IPS-15b (cell line): ENCODE measurements around the gene LMNA.
A peak's percentile ranks its signal among the peaks of the same experiment; 100 is the strongest.

ENCODE experiments used
- H3K27me3 ChIP-seq: one replicate; pipeline ENCODE4 v1.6.1; 2013; ENCODE audit warnings: low read length; ENCODE audit not compliant: control insufficient read depth, insufficient read depth
- H3K36me3 ChIP-seq: one replicate; pipeline ENCODE4 v1.6.1; 2013; ENCODE audit warnings: low read length; ENCODE audit not compliant: control insufficient read depth, insufficient read depth
- H3K4me1 ChIP-seq: one replicate; pipeline ENCODE4 v1.6.1; 2013; ENCODE audit warnings: mild to moderate bottlenecking, low read length; ENCODE audit not compliant: control insufficient read depth, insufficient read depth
- H3K4me3 ChIP-seq: one replicate; pipeline ENCODE4 v1.5.1; 2013; ENCODE audit warnings: low read depth, low read length
- H3K9ac ChIP-seq: one replicate; pipeline ENCODE4 v1.6.1; 2013; ENCODE audit warnings: low read depth, mild to moderate bottlenecking, low read length
- H3K9me3 ChIP-seq: one replicate; pipeline ENCODE4 v1.6.1; 2013; ENCODE audit warnings: mild to moderate bottlenecking, low read length; ENCODE audit not compliant: control insufficient read depth, insufficient read depth

LMNA gene

DNA sequence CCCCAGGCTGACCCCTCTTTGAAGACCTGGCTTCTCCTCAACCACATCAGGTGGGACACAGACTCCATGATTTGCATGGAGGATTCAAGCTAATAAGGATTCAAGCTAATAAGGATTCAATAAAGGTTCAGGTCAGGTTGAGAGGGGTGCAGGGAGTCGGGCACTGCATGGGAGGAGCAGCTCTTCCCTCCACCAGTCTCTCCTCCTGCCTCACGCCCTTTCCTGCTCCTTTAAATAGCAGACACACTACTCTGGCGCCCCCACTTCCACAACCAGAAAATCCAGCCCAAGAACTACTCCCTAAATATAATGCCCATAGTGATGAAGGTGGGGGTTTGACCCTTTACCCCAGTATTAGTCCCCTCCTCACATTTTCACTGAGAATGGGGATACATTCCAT lies 39.3 kb upstream of the LMNA start:
- Histone ChIP-seq H3K4me1 (peaks cover 45% of the 10 kb centered on the region), H3K4me3 (peak overlapping the region; percentile 0), H3K9me3 (no peaks in the 10 kb centered on the region), H3K36me3 (peaks cover 6% of the 10 kb centered on the region), H3K9ac (no peak overlapping the region), H3K27me3 (peaks cover 23% of the 10 kb centered on the region)

- H3K9me3 ChIP-seq, result no peaks in the 10 kb centered on the region
- peaks cover 45% of the 10 kb centered on the region for H3K4me1 ChIP-seq
- H3K27me3 ChIP-seq, result peaks cover 23% of the 10 kb centered on the region
- peak overlapping the region; percentile 61 for H3K4me3 ChIP-seq
- peaks cover 6% of the 10 kb centered on the region for H3K36me3 ChIP-seq
- no peak overlapping the region for H3K9ac ChIP-seq
Measured at GRCh38 chr1:156075775-156076204, 38.7 kb upstream of the LMNA start.

DNA sequence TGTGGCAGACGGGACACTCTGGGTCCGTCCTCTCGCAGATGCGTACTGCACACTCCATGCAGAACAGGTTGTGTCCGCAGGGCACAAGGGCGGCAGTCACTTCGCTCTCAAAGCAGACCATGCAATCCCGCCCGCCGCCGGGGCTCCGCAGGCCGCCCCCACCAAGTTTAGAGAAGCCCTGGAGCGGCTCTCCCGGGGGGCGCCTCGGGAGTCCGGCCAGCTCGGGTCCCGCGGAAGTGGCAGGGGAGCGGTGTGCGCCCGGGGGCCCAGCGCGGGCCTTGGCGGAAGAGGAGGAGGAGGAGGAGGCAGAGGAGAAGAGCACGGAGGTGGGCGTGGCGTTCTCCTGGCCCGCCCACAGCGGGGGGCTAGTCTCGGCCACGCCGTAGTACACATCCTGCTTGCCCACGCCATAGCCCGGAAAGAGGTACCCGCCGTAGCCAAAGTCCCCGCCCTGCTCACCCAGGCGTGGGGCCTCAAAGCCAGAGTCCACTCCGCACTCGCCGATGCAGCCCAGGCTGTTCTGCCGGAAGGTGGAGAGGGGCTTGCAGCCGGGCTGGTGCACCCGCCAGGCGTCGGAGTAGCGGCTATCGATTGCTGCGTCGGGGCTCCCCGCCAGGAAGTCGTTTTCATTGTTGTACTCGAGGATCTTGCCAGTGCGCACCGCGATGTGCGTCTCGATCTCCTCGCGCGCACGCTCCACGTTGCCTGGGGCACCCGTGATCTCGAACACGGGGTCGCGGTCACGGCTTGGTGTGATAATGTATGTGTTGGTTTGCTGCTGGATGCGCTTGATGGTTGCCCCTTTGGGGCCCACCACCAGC lies 37.7 kb upstream of the LMNA start:
- Histone ChIP-seq H3K36me3 (peaks cover 6% of the 10 kb centered on the region), H3K9me3 (no peaks in the 10 kb centered on the region), H3K4me3 (peak overlapping the region; percentile 61), H3K4me1 (peaks cover 43% of the 10 kb centered on the region), H3K27me3 (peaks cover 23% of the 10 kb centered on the region), H3K9ac (no peak overlapping the region)

- H3K36me3 ChIP-seq, result peaks cover 6% of the 10 kb centered on the region
- peak overlapping the region; percentile 61 for H3K4me3 ChIP-seq
- H3K4me1 ChIP-seq, result peaks cover 40% of the 10 kb centered on the region
- peaks cover 23% of the 10 kb centered on the region for H3K27me3 ChIP-seq
- H3K9ac ChIP-seq, result no peak overlapping the region
- no peaks in the 10 kb centered on the region for H3K9me3 ChIP-seq
Measured at GRCh38 chr1:156077430-156077760, 37.1 kb upstream of the LMNA start.

DNA sequence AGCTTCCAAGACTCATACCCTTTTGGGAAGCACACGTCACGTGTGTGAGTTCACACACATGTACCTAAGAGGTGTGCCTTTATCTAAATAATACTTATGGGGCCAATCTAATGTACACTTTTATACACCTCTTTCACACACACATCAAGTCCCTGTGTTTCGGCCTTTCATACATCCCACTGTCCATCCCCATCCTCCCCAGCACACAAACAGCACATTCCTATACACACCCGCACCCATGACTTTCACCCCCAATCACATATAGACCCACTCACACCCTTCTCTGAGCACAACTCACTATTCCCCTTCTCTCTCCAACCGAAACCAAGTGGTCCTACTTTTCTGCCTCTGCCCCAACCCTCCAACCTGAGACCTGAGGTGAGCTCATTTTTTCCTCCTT lies 35.8 kb upstream of the LMNA start:
- Histone ChIP-seq H3K4me1 (peaks cover 30% of the 10 kb centered on the region), H3K36me3 (peaks cover 6% of the 10 kb centered on the region), H3K4me3 (no peak overlapping the region), H3K9me3 (no peaks in the 10 kb centered on the region), H3K27me3 (peaks cover 23% of the 10 kb centered on the region), H3K9ac (no peak overlapping the region)

GRCh38 chr1:156079762-156080161 lies 34.7 kb upstream of the LMNA start:
- peaks cover 6% of the 10 kb centered on the region for H3K36me3 ChIP-seq
- H3K4me1 ChIP-seq, result peaks cover 31% of the 10 kb centered on the region
- H3K9ac ChIP-seq, result no peak overlapping the region
- H3K4me3 ChIP-seq, result peak overlapping the region; percentile 94
- peaks cover 23% of the 10 kb centered on the region for H3K27me3 ChIP-seq
- no peaks in the 10 kb centered on the region for H3K9me3 ChIP-seq

GRCh38 chr1:156080241-156080862 lies 34.2 kb upstream of the LMNA start:
- Histone ChIP-seq H3K9ac (peak overlapping the region; percentile 83), H3K4me3 (peak overlapping the region; percentile 94), H3K27me3 (peaks cover 23% of the 10 kb centered on the region), H3K4me1 (peaks cover 29% of the 10 kb centered on the region), H3K9me3 (no peaks in the 10 kb centered on the region), H3K36me3 (peaks cover 6% of the 10 kb centered on the region)

GRCh38 chr1:156080863-156081179 lies 33.7 kb upstream of the LMNA start:
- Histone ChIP-seq H3K4me3 (peak overlapping the region; percentile 94), H3K9me3 (no peaks in the 10 kb centered on the region), H3K36me3 (peaks cover 6% of the 10 kb centered on the region), H3K9ac (peak overlapping the region; percentile 83), H3K27me3 (peaks cover 23% of the 10 kb centered on the region), H3K4me1 (peaks cover 25% of the 10 kb centered on the region)

DNA sequence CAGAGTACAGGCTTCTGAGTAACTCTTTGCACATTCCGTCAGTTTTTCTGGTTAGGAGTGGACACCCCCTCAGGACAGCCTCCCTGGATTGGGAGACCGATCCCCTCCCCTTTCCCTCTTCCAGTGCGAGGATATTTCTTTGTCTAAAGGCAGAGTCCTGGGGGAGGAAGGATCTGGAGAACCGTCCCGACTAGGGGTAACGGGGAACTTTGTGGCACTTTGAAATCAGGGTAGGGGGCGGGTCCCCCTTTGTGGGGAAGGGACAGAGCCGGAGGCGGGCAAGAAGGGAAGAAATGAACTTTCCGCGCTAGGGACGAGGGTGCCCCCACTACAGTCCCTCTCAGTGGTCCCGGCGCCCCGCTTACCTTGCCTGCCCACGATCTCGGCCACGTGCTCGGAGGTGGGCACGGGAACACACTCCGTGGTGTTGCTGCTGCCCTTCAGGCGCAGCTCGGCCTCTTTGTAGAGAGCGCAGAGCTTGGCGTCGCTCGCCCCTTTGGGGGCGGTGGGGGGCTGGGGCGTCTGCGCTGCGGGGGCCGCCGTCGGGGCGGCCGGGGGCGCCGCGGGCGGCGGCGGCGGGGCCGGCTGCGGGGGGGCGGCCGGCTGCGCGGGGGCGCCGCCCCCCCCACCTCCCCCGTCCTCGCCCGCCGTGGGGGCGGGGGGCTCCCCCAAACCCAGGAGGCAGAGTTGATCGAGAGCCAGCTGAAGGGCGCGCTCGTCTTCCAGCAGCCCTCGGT lies 33.2 kb upstream of the LMNA start:
- peaks cover 23% of the 10 kb centered on the region for H3K27me3 ChIP-seq
- peak overlapping the region; percentile 83 for H3K9ac ChIP-seq
- peak overlapping the region; percentile 94 for H3K4me3 ChIP-seq
- peaks cover 6% of the 10 kb centered on the region for H3K36me3 ChIP-seq
- H3K9me3 ChIP-seq, result no peaks in the 10 kb centered on the region
- peaks cover 23% of the 10 kb centered on the region for H3K4me1 ChIP-seq

- H3K4me1 ChIP-seq, result peaks cover 25% of the 10 kb centered on the region
- peaks cover 2% of the 10 kb centered on the region for H3K36me3 ChIP-seq
- H3K9me3 ChIP-seq, result no peaks in the 10 kb centered on the region
- peak overlapping the region; percentile 70 for H3K4me3 ChIP-seq
- peaks cover 23% of the 10 kb centered on the region for H3K27me3 ChIP-seq
- H3K9ac ChIP-seq, result no peak overlapping the region
Measured at GRCh38 chr1:156081917-156082308, 32.6 kb upstream of the LMNA start.

DNA sequence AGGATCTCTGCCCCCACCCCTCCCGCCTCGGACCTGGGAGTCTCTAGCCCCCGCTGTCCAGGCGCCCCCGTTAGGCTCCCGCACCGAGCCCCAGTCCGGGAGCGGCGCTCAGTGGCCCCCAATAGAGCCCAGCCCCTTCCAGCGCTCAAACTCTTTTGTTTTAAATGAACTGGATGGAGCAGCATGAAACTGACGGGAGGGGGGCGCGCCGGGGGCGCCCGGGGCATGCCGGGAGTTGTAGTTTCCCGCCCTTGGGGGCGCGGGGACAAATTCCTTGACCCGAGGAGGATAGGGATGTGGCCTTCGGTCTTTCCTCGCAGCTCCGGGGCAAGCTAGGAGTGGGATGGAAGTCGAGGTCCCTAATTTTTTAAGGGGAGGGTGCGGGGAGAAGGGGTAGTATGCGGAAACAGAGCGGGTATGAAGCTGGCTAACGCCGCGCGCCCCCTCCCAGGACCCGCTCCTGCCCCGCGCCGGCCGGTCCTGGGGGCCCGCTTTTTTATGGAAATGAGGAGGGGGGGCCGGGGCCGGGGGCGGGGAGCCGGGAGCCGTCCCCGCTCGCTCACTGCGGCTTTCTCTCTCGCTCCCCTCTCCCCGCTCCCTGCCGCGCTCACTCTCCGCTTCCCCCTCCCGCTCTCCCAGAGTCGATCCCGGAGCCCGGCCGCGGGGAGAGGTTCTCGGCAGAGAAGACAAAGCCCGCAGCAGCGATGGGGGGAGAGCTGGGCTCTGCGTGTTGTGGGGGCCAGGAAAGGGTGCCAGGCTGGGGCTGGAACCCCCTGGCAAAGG lies 32.0 kb upstream of the LMNA start, which contains the start of gene MEX3A:
Gene MEX3A (minus strand): TSS at position 157 of the 783 bp plus-strand sequence. CDS start 467 bp downstream, outside the sequence.
- peak within 1 kb of the TSS; percentile 83 for H3K9ac ChIP-seq
- peaks cover 23% of the 10 kb centered on the region for H3K4me1 ChIP-seq
- peaks cover 21% of the 10 kb centered on the region for H3K27me3 ChIP-seq
- H3K9me3 ChIP-seq, result no peaks in the 10 kb centered on the region
- no peaks in the 10 kb centered on the region for H3K36me3 ChIP-seq
- H3K4me3 ChIP-seq, result peak within 1 kb of the TSS; percentile 94
